H9 (cell line): Measurements from ENCODE around the gene THSD4. TPM values are rescaled to one million over a fixed set of nuclear protein-coding genes. Genes with fewer than 3 reads are reported as not detected.

Experiments used
- DNase-seq: peaks from one replicate; pipeline ENCODE4 v3.0.0-alpha.2; 2017
- H2AFZ ChIP-seq: one replicate; pipeline ENCODE4 v1.6.1; 2013; ENCODE audit warnings: mild to moderate bottlenecking, low read length, control low read depth, moderate library complexity
- H2AK5ac ChIP-seq: 2 replicates; pipeline ENCODE4 v1.6.1; 2013; ENCODE audit warnings: low read length, control low read depth, mixed read lengths; ENCODE audit not compliant: insufficient read length
- H2BK120ac ChIP-seq: one replicate; pipeline ENCODE4 v1.6.1; 2013; ENCODE audit warnings: low read depth, mild to moderate bottlenecking, low read length, control low read depth, inconsistent platforms; ENCODE audit not compliant: poor library complexity, severe bottlenecking
- H2BK12ac ChIP-seq: 2 replicates; pipeline ENCODE4 v1.6.1; 2013; ENCODE audit warnings: low read length, control low read depth, mixed read lengths, low read depth; ENCODE audit not compliant: insufficient read length
- H2BK15ac ChIP-seq: 2 replicates; pipeline ENCODE4 v1.6.1; 2013; ENCODE audit warnings: low read depth, low read length, control low read depth
- H2BK20ac ChIP-seq: one replicate; pipeline ENCODE4 v1.6.1; 2013; ENCODE audit warnings: low read depth, mild to moderate bottlenecking, low read length, control low read depth, inconsistent platforms; ENCODE audit not compliant: poor library complexity, severe bottlenecking
- H2BK5ac ChIP-seq: 2 replicates; pipeline ENCODE4 v1.6.1; 2013; ENCODE audit warnings: low read length, control low read depth, mixed read lengths; ENCODE audit not compliant: insufficient read length
- H3K14ac ChIP-seq: 2 replicates; pipeline ENCODE4 v1.6.1; 2013; ENCODE audit warnings: low read length, control low read depth; ENCODE audit not compliant: insufficient read depth
- H3K18ac ChIP-seq: 2 replicates; pipeline ENCODE4 v1.6.1; 2013; ENCODE audit warnings: low read depth, mild to moderate bottlenecking, mixed read lengths, low read length, control low read depth; ENCODE audit not compliant: insufficient read length
- H3K23ac ChIP-seq: 2 replicates; pipeline ENCODE4 v1.6.1; 2013; ENCODE audit warnings: low read length, control low read depth, mixed read lengths, low read depth; ENCODE audit not compliant: insufficient read length
- H3K23me2 ChIP-seq: 2 replicates; pipeline ENCODE4 v1.6.1; 2013; ENCODE audit warnings: low read depth, mild to moderate bottlenecking, mixed read lengths, low read length, control low read depth; ENCODE audit not compliant: insufficient read length, poor library complexity, severe bottlenecking
- H3K27ac ChIP-seq: 2 replicates; pipeline ENCODE4 v1.5.1; 2013; ENCODE audit warnings: low read length, control low read depth, mixed read lengths, low read depth; ENCODE audit not compliant: insufficient read length
- H3K27me3 ChIP-seq: 2 replicates; pipeline ENCODE4 v1.6.1; 2013; ENCODE audit warnings: low read length, control low read depth, inconsistent platforms; ENCODE audit not compliant: insufficient read depth
- H3K4ac ChIP-seq: 2 replicates; pipeline ENCODE4 v1.6.1; 2013; ENCODE audit warnings: low read depth, mild to moderate bottlenecking, control low read depth, inconsistent platforms, low read length, moderate library complexity
- H3K4me1 ChIP-seq: 2 replicates; pipeline ENCODE4 v1.6.1; 2013; ENCODE audit warnings: low read length, control low read depth, inconsistent platforms; ENCODE audit not compliant: insufficient read depth
- H3K4me2 ChIP-seq: 2 replicates; pipeline ENCODE4 v1.6.1; 2013; ENCODE audit warnings: low read length, control low read depth, mixed read lengths; ENCODE audit not compliant: insufficient read length, insufficient read depth
- H3K56ac ChIP-seq: 2 replicates; pipeline ENCODE4 v1.6.1; 2013; ENCODE audit warnings: low read depth, mild to moderate bottlenecking, mixed read lengths, low read length, control low read depth; ENCODE audit not compliant: insufficient read length
- H3K79me1 ChIP-seq: 2 replicates; pipeline ENCODE4 v1.6.1; 2013; ENCODE audit warnings: low read depth, mild to moderate bottlenecking, moderate library complexity, low read length, control low read depth, inconsistent platforms; ENCODE audit not compliant: insufficient read depth, poor library complexity, severe bottlenecking
- H3K79me2 ChIP-seq: 2 replicates; pipeline ENCODE4 v1.6.1; 2013; ENCODE audit warnings: low read length, control low read depth, inconsistent platforms; ENCODE audit not compliant: insufficient read depth
- H3K9ac ChIP-seq: 2 replicates; pipeline ENCODE4 v1.6.1; 2013; ENCODE audit warnings: low read length, control low read depth, mixed read lengths; ENCODE audit not compliant: insufficient read length; ENCODE audit errors: extremely low read depth
- H3K9me3 ChIP-seq: one replicate; pipeline ENCODE4 v1.6.1; 2013; ENCODE audit warnings: low read depth, low read length, inconsistent platforms; ENCODE audit not compliant: control insufficient read depth
- H3T11ph ChIP-seq: one replicate; pipeline ENCODE4 v1.6.1; 2013; ENCODE audit warnings: mild to moderate bottlenecking, low read length, control low read depth, inconsistent platforms
- H4K20me1 ChIP-seq: one replicate; pipeline ENCODE4 v1.6.1; 2013; ENCODE audit not compliant: control insufficient read depth, insufficient read length, insufficient read depth
- H4K5ac ChIP-seq: 2 replicates; pipeline ENCODE4 v1.6.1; 2013; ENCODE audit warnings: low read depth, mild to moderate bottlenecking, mixed read lengths, low read length, control low read depth; ENCODE audit not compliant: insufficient read length
- H4K8ac ChIP-seq: replicated peaks from 2 replicates; pipeline ENCODE4 v1.6.1; 2013; ENCODE audit warnings: low read length, control low read depth, mixed read lengths, low read depth; ENCODE audit not compliant: insufficient read length
- H4K91ac ChIP-seq: 2 replicates; pipeline ENCODE4 v1.6.1; 2013; ENCODE audit warnings: low read depth, mild to moderate bottlenecking, moderate library complexity, mixed read lengths, low read length, control low read depth; ENCODE audit not compliant: insufficient read length
- H3K27ac Mint-ChIP-seq, 3 experiments: 2 replicates in 2 of 3; 3 replicates in 1 of 3; pipeline ENCODE4 v1.8.0; 2020 to 2021; ENCODE audit warnings: mixed read lengths in 3 of 3, mild to moderate bottlenecking in 1 of 3, moderate library complexity in 1 of 3
- H3K27me3 Mint-ChIP-seq: 2 replicates; pipeline ENCODE4 v1.8.0; 2021; ENCODE audit warnings: low read depth, mild to moderate bottlenecking, moderate library complexity, mixed read lengths
- H3K36me3 Mint-ChIP-seq, 3 experiments: 2 replicates in 2 of 3; 3 replicates in 1 of 3; pipeline ENCODE4 v1.8.0; 2020 to 2021; ENCODE audit warnings: low read depth in 3 of 3, mixed read lengths in 3 of 3; ENCODE audit not compliant: insufficient read depth in 1 of 3
- H3K4me1 Mint-ChIP-seq, 2 experiments: 2 replicates each; pipeline ENCODE4 v1.8.0; 2020; ENCODE audit warnings: mixed read lengths in 2 of 2
- H3K4me3 Mint-ChIP-seq, 2 experiments: 2 replicates in 1 of 2; 3 replicates in 1 of 2; pipeline ENCODE4 v1.8.0; 2020 to 2021; ENCODE audit warnings: mild to moderate bottlenecking in 2 of 2, mixed read lengths in 2 of 2, moderate library complexity in 1 of 2
- H3K9me3 Mint-ChIP-seq, 2 experiments: 2 replicates in 1 of 2; 3 replicates in 1 of 2; pipeline ENCODE4 v1.8.0; 2020; ENCODE audit warnings: mild to moderate bottlenecking in 2 of 2, mixed read lengths in 2 of 2, moderate library complexity in 1 of 2
- WGBS: extraction: QIAGEN DNeasy Blood & Tissue Kit; methylation state at CpG from one replicate; pipeline ENCODE4 v1.1.7; 2013; ENCODE audit warnings: missing lambda C conversion rate, low lambda C conversion rate, mixed read lengths; ENCODE audit not compliant: insufficient read length; ENCODE audit errors: extremely low coverage; 5-methylcytosine and 5-hydroxymethylcytosine counted together
- total RNA-seq: library from RNA; stranded (reverse); gene quantifications from 2 replicates; pipeline ENCODE4 v1.2.1, GENCODE V29; 2021
- TF ChIP-seq, protein P1 (sequence below): fragments of 200-600 bp; sonication (generic); conservative IDR thresholded peaks from 3 replicates; pipeline ENCODE4 v1.8.0; 2021; ENCODE audit warnings: antibody characterized with exemption, mild to moderate bottlenecking

The THSD4 gene
- total RNA-seq, 1 experiment from 2014 or later, result 5.5 TPM

DNA sequence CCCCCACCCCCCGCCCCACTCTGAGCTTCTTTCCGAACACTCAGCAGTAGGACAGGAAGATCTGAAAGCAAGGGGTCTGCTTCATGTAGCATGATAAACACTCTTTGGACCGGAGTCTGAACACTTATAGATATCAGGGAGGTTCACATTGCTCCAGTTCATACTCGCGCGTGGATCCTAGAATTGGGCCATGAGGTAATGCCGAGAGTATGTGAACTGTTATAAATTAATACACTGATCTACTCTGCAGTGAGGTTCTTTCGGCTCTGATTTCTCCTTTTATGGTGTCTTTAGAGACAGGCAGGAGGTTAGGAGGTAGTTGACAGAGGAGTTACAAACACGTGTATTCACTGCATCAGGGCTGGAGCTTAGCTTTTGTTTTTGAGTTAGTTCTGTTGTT is 223.0 kb downstream of the THSD4 start:
- Histone ChIP-seq H4K8ac (no peak overlapping the region), H3K27ac (no peak overlapping the region), H3K9me3 (no peaks in the 10 kb centered on the region), H3K27me3 (no peaks in the 10 kb centered on the region), H3K9ac (no peak overlapping the region), H2BK120ac (no peak overlapping the region), H3K4me2 (no peak overlapping the region), H2BK5ac (no peak overlapping the region), H3K79me1 (no peaks in the 10 kb centered on the region), H2BK15ac (no peak overlapping the region), H3K14ac (no peak overlapping the region), H3K56ac (no peak overlapping the region), H4K91ac (no peak overlapping the region), H2BK20ac (no peak overlapping the region), H4K20me1 (no peaks in the 10 kb centered on the region), H3K18ac (no peak overlapping the region), H2AFZ (no peak overlapping the region), H3K4me1 (peaks cover 12% of the 10 kb centered on the region; the same call in 1 of the 2 replicates), H2AK5ac (peak overlapping the region; percentile 36), H3T11ph (no peak overlapping the region), H3K23me2 (no peaks in the 10 kb centered on the region), H3K4ac (no peak overlapping the region), H3K23ac (no peak overlapping the region), H3K79me2 (no peaks in the 10 kb centered on the region), H4K5ac (no peak overlapping the region), H2BK12ac (no peak overlapping the region)
- no CpG with 5 or more reads among the region's 9 CpGs for WGBS
- TF ChIP-seq, protein P1, sequence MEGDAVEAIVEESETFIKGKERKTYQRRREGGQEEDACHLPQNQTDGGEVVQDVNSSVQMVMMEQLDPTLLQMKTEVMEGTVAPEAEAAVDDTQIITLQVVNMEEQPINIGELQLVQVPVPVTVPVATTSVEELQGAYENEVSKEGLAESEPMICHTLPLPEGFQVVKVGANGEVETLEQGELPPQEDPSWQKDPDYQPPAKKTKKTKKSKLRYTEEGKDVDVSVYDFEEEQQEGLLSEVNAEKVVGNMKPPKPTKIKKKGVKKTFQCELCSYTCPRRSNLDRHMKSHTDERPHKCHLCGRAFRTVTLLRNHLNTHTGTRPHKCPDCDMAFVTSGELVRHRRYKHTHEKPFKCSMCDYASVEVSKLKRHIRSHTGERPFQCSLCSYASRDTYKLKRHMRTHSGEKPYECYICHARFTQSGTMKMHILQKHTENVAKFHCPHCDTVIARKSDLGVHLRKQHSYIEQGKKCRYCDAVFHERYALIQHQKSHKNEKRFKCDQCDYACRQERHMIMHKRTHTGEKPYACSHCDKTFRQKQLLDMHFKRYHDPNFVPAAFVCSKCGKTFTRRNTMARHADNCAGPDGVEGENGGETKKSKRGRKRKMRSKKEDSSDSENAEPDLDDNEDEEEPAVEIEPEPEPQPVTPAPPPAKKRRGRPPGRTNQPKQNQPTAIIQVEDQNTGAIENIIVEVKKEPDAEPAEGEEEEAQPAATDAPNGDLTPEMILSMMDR, result no peak
- no peak for DNase-seq
- Mint-ChIP-seq H3K36me3 (no peaks in the 10 kb centered on the region), H3K9me3 (no peaks in the 10 kb centered on the region), H3K4me1 (peaks cover 40 to 42% of the 10 kb centered on the region in 2 experiments), H3K27me3 (no peaks in the 10 kb centered on the region), H3K27ac (no peak overlapping the region), H3K4me3 (no peak overlapping the region)
